Measurements from ENCODE around the gene YPEL5. TPM values are rescaled to one million over a fixed set of nuclear protein-coding genes. Genes with fewer than 3 reads are reported as not detected.

YPEL5 gene
- total and polyA plus RNA-seq, 10 donors, result 68.2 to 139 (median 94.3) TPM

DNA sequence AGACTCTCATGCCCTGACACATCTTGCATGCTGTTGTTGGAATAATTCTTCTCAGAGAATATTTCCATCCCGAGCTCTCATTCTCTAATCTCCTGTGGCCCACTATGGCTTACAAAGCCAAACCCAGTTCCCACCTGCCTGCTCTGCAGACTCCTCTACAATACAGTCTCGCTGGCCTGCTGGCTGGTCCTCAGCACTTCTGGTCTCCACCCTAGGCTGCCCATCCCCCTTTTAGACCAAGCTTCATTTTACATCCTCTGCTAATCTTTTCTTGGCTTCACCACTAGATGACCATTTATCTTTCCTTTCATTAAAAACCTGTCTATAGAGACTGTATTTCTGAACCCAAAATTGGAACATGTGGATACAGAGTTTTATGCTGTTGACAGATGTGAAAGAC is 42.5 kb upstream of the YPEL5 start:
- H3K9me3 ChIP-seq, result no peaks in the 10 kb centered on the region
- TF ChIP-seq POLR2AphosphoS5 (IDR thresholded peaks at IDR 0.05), result no peak
- TF ChIP-seq POLR2A (IDR thresholded peaks at IDR 0.05), result no peak
- TF ChIP-seq, protein P1, sequence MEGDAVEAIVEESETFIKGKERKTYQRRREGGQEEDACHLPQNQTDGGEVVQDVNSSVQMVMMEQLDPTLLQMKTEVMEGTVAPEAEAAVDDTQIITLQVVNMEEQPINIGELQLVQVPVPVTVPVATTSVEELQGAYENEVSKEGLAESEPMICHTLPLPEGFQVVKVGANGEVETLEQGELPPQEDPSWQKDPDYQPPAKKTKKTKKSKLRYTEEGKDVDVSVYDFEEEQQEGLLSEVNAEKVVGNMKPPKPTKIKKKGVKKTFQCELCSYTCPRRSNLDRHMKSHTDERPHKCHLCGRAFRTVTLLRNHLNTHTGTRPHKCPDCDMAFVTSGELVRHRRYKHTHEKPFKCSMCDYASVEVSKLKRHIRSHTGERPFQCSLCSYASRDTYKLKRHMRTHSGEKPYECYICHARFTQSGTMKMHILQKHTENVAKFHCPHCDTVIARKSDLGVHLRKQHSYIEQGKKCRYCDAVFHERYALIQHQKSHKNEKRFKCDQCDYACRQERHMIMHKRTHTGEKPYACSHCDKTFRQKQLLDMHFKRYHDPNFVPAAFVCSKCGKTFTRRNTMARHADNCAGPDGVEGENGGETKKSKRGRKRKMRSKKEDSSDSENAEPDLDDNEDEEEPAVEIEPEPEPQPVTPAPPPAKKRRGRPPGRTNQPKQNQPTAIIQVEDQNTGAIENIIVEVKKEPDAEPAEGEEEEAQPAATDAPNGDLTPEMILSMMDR (IDR thresholded peaks at IDR 0.05 in 8 of 11, conservative IDR thresholded peaks at IDR 0.05 in 3 of 11), result no peak
- no peaks in the 10 kb centered on the region for H3K4me1 ChIP-seq
- H3K4me3 ChIP-seq, result no peak overlapping the region
- no peak for DNase-seq
- H3K36me3 ChIP-seq, result no peaks in the 10 kb centered on the region
- 76 to 83% (median 80%) methylated on average over 2 of the region's 2 CpGs for WGBS, 5 donors
- intact Hi-C loops (cut with DNase I; ENCODE audit: low total_unique reads), result no loop called here
- H3K27me3 ChIP-seq (replicated peaks in 1 of 7), result peaks cover 0 to 13% (median 0%) of the 10 kb centered on the region in 7 donors
- H3K27ac ChIP-seq, result no peak overlapping the region

DNA sequence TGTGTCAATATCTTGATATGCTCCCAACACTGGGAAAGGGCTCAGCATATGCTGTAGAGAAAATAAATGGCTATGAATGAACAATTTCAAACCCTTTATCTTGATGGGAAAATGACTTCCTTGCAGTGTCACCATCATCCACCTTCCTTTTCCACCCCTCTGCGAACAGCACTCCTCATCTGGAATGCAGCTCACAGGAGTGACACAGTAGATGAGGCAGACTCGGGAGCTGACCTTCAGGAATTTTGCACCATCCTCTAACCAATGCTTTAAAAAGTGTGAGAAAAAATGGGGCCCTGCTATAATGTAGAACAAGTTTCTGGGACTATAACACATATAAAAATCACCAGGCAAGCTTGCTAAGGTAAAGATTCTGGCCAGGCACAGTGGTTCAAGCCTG is 41.3 kb upstream of the YPEL5 start:
- H3K9me3 ChIP-seq, result no peaks in the 10 kb centered on the region
- no peak overlapping the region for H3K4me3 ChIP-seq
- TF ChIP-seq POLR2AphosphoS5 (IDR thresholded peaks at IDR 0.05) (no peak), POLR2A (IDR thresholded peaks at IDR 0.05) (no peak)
- TF ChIP-seq, protein P1 (IDR thresholded peaks at IDR 0.05 in 8 of 11, conservative IDR thresholded peaks at IDR 0.05 in 3 of 11), result no peak
- no peak overlapping the region for H3K27ac ChIP-seq
- DNase-seq, result no peak
- H3K36me3 ChIP-seq, result no peaks in the 10 kb centered on the region
- WGBS, 5 donors, result 67 to 87% (median 82%) methylated on average over 2 of the region's 2 CpGs
- H3K27me3 ChIP-seq (replicated peaks in 1 of 7), result peaks cover 0 to 13% (median 0%) of the 10 kb centered on the region in 7 donors
- intact Hi-C loops (cut with DNase I; ENCODE audit: low total_unique reads), result no loop called here
- no peaks in the 10 kb centered on the region for H3K4me1 ChIP-seq

DNA sequence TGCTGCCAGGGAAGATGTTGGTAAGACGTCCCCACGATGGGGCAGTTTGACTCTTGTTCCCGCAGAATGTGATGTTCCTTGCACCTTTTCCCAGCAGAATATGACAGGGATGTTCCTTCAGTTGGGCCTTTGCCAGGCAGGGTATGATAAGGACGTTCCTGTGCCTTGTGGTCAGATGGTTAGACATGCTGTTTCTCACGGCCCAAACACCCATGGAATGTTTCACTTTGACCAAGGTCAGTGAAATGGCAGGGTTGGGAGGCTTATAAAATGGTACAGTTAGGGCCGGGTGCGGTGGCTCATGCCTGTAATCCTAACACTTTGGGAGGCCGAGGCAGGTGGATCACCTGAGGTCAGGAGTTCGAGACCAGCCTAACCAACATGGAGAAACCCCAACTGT is 40.3 kb upstream of the YPEL5 start:
- no peak for TF ChIP-seq POLR2AphosphoS5 (IDR thresholded peaks at IDR 0.05)
- no peak for TF ChIP-seq POLR2A (IDR thresholded peaks at IDR 0.05)
- TF ChIP-seq, protein P1 (IDR thresholded peaks at IDR 0.05 in 8 of 11, conservative IDR thresholded peaks at IDR 0.05 in 3 of 11), result no peak
- WGBS, 5 donors, result 85 to 92% (median 87%) methylated on average over 9 of the region's 9 CpGs
- no peak overlapping the region for H3K4me3 ChIP-seq
- no peak overlapping the region for H3K27ac ChIP-seq
- H3K36me3 ChIP-seq, result no peaks in the 10 kb centered on the region
- intact Hi-C loops (cut with DNase I; ENCODE audit: low total_unique reads), result no loop called here
- no peaks in the 10 kb centered on the region for H3K9me3 ChIP-seq
- H3K4me1 ChIP-seq, result no peaks in the 10 kb centered on the region
- H3K27me3 ChIP-seq (replicated peaks in 1 of 7), result peaks cover 0 to 13% (median 0%) of the 10 kb centered on the region in 7 donors
- DNase-seq, result no peak

DNA sequence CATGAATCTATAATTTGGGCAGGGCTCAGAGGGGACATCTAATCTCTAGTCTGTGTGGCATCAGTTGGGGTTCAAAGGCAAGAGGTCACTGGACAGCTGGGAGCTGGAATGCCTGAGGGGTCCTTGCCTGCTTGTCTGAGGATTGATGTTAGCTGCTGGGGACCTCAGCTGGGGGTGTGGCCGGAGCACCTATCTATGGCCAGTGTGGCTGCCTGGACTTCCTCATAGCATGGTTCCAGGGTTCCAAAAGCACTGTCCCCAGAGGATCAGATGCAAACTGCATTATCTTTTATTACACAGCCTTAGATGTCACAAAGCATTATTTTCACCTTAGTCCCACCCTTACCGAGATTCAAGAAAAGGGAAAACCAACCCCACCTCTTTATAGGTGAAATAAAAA is 38.6 kb upstream of the YPEL5 start:
- 77 to 88% (median 80%) methylated on average over 2 of the region's 2 CpGs for WGBS, 5 donors
- TF ChIP-seq POLR2AphosphoS5 (IDR thresholded peaks at IDR 0.05) (no peak), POLR2A (IDR thresholded peaks at IDR 0.05) (no peak)
- TF ChIP-seq, protein P1 (IDR thresholded peaks at IDR 0.05 in 8 of 11, conservative IDR thresholded peaks at IDR 0.05 in 3 of 11), result no peak
- H3K27ac ChIP-seq, result no peak overlapping the region
- H3K4me1 ChIP-seq, result no peaks in the 10 kb centered on the region
- H3K9me3 ChIP-seq, result no peaks in the 10 kb centered on the region
- peaks cover 0 to 13% (median 0%) of the 10 kb centered on the region in 7 donors for H3K27me3 ChIP-seq (replicated peaks in 1 of 7)
- no peak overlapping the region for H3K4me3 ChIP-seq
- DNase-seq, result no peak
- intact Hi-C loops (cut with DNase I; ENCODE audit: low total_unique reads), result no loop called here
- H3K36me3 ChIP-seq, result no peaks in the 10 kb centered on the region

All from spleen (tissue), 11 donors.